Mesenchymal stem cell (in vitro differentiated cells and primary cell): ENCODE measurements around the gene TMEM38A.
A peak's percentile ranks its signal among the peaks of the same experiment; 100 is the strongest.

Experiments
- DNase-seq: peaks from one replicate; pipeline ENCODE4 v3.0.0-alpha.2; 2013
- H2AFZ ChIP-seq: one replicate; pipeline ENCODE4 v1.6.1; 2013; ENCODE audit warnings: low read depth, mild to moderate bottlenecking, control low read depth, inconsistent platforms, low read length, moderate library complexity
- H2AK5ac ChIP-seq: 2 replicates; pipeline ENCODE4 v1.6.1; 2013; ENCODE audit warnings: low read length, moderate library complexity, mild to moderate bottlenecking, inconsistent platforms; ENCODE audit not compliant: severe bottlenecking
- H2BK120ac ChIP-seq: one replicate; pipeline ENCODE4 v1.6.1; 2013; ENCODE audit warnings: low read depth, mild to moderate bottlenecking, inconsistent platforms, low read length, moderate library complexity
- H2BK12ac ChIP-seq, 2 experiments: one replicate each; pipeline ENCODE4 v1.6.1; 2013; ENCODE audit warnings: inconsistent platforms in 2 of 2, low read length in 2 of 2, mild to moderate bottlenecking in 2 of 2, moderate library complexity in 2 of 2, control low read depth in 1 of 2
- H2BK15ac ChIP-seq: one replicate; pipeline ENCODE4 v1.6.1; 2013; ENCODE audit warnings: mild to moderate bottlenecking, low read depth, inconsistent platforms; ENCODE audit not compliant: poor library complexity, severe bottlenecking
- H2BK5ac ChIP-seq: 2 replicates; pipeline ENCODE4 v1.6.1; 2013; ENCODE audit warnings: low read depth, mild to moderate bottlenecking, low read length, control low read depth, inconsistent platforms; ENCODE audit not compliant: poor library complexity, severe bottlenecking
- H3K14ac ChIP-seq, 2 experiments: one replicate each; pipeline ENCODE4 v1.6.1; 2013; ENCODE audit warnings: inconsistent platforms in 2 of 2, low read length in 2 of 2, control low read depth in 1 of 2, mild to moderate bottlenecking in 1 of 2, moderate library complexity in 1 of 2
- H3K18ac ChIP-seq, 2 experiments: one replicate each; pipeline ENCODE4 v1.6.1; 2013; ENCODE audit warnings: inconsistent platforms in 2 of 2, low read length in 2 of 2, control low read depth in 1 of 2, low read depth in 1 of 2, mild to moderate bottlenecking in 1 of 2
- H3K23ac ChIP-seq, 2 experiments: one replicate each; pipeline ENCODE4 v1.6.1; 2013; ENCODE audit warnings: inconsistent platforms in 2 of 2, low read length in 2 of 2, mild to moderate bottlenecking in 2 of 2, moderate library complexity in 2 of 2, control low read depth in 1 of 2
- H3K27ac ChIP-seq: 2 replicates; pipeline ENCODE4 v1.5.1; 2013; ENCODE audit warnings: mild to moderate bottlenecking, moderate library complexity, low read length, control low read depth, inconsistent platforms; ENCODE audit not compliant: poor library complexity, severe bottlenecking
- H3K27me3 ChIP-seq, 2 experiments: 2 replicates each; pipeline versions ENCODE4 v1.6.1 to v1.7.0; 2013; ENCODE audit warnings: low read length in 2 of 2, mild to moderate bottlenecking in 2 of 2, moderate library complexity in 2 of 2, control low read depth in 1 of 2, inconsistent platforms in 1 of 2; ENCODE audit not compliant: control insufficient read depth in 1 of 2, insufficient read depth in 1 of 2
- H3K36me3 ChIP-seq, 2 experiments: 2 replicates each; pipeline versions ENCODE4 v1.6.1 to v1.7.0; 2013; ENCODE audit warnings: low read length in 2 of 2, control low read depth in 1 of 2, inconsistent platforms in 1 of 2, low read depth in 1 of 2, mild to moderate bottlenecking in 1 of 2; ENCODE audit not compliant: insufficient read depth in 2 of 2, control insufficient read depth in 1 of 2
- H3K4ac ChIP-seq, 2 experiments: one replicate each; pipeline ENCODE4 v1.6.1; 2013; ENCODE audit warnings: inconsistent platforms in 2 of 2, low read length in 2 of 2, mild to moderate bottlenecking in 2 of 2, moderate library complexity in 2 of 2, control low read depth in 1 of 2, low read depth in 1 of 2
- H3K4me1 ChIP-seq: 2 replicates; pipeline ENCODE4 v1.6.1; 2013; ENCODE audit warnings: low read depth, low read length, control low read depth; ENCODE audit not compliant: control insufficient read depth, insufficient read depth
- H3K4me2 ChIP-seq: 2 replicates; pipeline ENCODE4 v1.6.1; 2013; ENCODE audit warnings: low read length, mild to moderate bottlenecking, inconsistent platforms; ENCODE audit not compliant: poor library complexity, severe bottlenecking
- H3K4me3 ChIP-seq, 2 experiments: 2 replicates each; pipeline versions ENCODE4 v1.5.1 to v1.7.0; 2013; ENCODE audit warnings: low read length in 2 of 2, mild to moderate bottlenecking in 2 of 2, control low read depth in 1 of 2, low read depth in 1 of 2; ENCODE audit not compliant: insufficient read depth in 1 of 2
- H3K79me1 ChIP-seq: replicated peaks from 2 replicates; pipeline ENCODE4 v1.6.1; 2013; ENCODE audit warnings: mild to moderate bottlenecking, control low read depth, low read length, inconsistent platforms; ENCODE audit not compliant: poor library complexity, severe bottlenecking
- H3K9ac ChIP-seq: 2 replicates; pipeline ENCODE4 v1.7.0; 2013; ENCODE audit warnings: mild to moderate bottlenecking, low read length, moderate library complexity
- H3K9me3 ChIP-seq: 2 replicates; pipeline ENCODE4 v1.7.0; 2013; ENCODE audit warnings: mild to moderate bottlenecking, low read length; ENCODE audit not compliant: control insufficient read depth
- H4K8ac ChIP-seq: one replicate; pipeline ENCODE4 v1.6.1; 2013; ENCODE audit warnings: inconsistent platforms, mild to moderate bottlenecking, low read length, moderate library complexity
- H4K91ac ChIP-seq: one replicate; pipeline ENCODE4 v1.6.1; 2013; ENCODE audit warnings: mild to moderate bottlenecking, low read length, inconsistent platforms
- WGBS: methylation state at CpG from one replicate; pipeline ENCODE4 v1.1.7; 2013; ENCODE audit warnings: mixed read lengths; 5-methylcytosine and 5-hydroxymethylcytosine counted together

Gene TMEM38A

GRCh38 chr19:16688084-16688483, 27.1 kb downstream of the TMEM38A start:
- Histone ChIP-seq H3K27me3 (peaks cover 0 to 27% of the 10 kb centered on the region in 2 experiments), H3K27ac (no peak overlapping the region), H3K9ac (no peak overlapping the region), H4K91ac (no peak overlapping the region), H3K14ac (no peak overlapping the region), H3K9me3 (peaks cover 5% of the 10 kb centered on the region), H2BK120ac (no peak overlapping the region), H2BK5ac (no peak overlapping the region), H3K4me2 (no peak overlapping the region), H2BK12ac (no peak overlapping the region), H2AK5ac (no peak overlapping the region), H2BK15ac (no peak overlapping the region), H3K18ac (no peak overlapping the region), H2AFZ (no peak overlapping the region), H3K23ac (no peak overlapping the region), H3K4me1 (peaks cover 5% of the 10 kb centered on the region), H4K8ac (no peak overlapping the region), H3K79me1 (no peaks in the 10 kb centered on the region), H3K4me3 (no peak overlapping the region), H3K4ac (no peak overlapping the region), H3K36me3 (no peaks in the 10 kb centered on the region)
- WGBS: 89% methylated on average over 11 of the region's 12 CpGs
- no peak for DNase-seq

DNA sequence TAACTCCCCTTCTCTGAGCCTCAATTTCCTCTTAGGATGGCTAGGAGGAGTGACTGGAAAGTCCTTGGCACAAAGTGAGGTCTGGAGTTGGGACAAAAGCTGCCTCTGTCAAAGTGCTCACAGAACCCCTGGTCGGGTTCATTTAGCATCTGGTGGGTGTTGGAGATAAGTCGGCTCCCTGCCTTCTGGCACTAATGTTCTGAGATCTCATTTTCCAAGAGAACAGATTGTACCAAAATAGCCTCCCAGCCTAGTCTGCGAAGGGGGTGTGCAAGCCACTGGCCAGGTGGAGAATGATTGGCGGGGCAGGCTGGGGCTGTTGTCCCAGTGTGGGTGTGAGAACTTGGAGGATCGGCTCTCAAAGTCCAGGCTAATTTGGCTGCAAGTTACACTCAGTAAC, 38.0 kb downstream of the TMEM38A start:
- no peaks in the 10 kb centered on the region for H3K9me3 ChIP-seq
- no peak for DNase-seq
- no peaks in the 10 kb centered on the region for H3K79me1 ChIP-seq
- H2BK12ac ChIP-seq: no peak overlapping the region
- no peak overlapping the region for H4K8ac ChIP-seq
- H2BK120ac ChIP-seq: no peak overlapping the region
- no peak overlapping the region for H3K9ac ChIP-seq
- no peak overlapping the region for H3K14ac ChIP-seq
- no peak overlapping the region for H2AFZ ChIP-seq
- H2BK15ac ChIP-seq: no peak overlapping the region
- no peak overlapping the region for H3K23ac ChIP-seq
- H2AK5ac ChIP-seq: no peak overlapping the region
- no peak overlapping the region for H3K27ac ChIP-seq
- H2BK5ac ChIP-seq: no peak overlapping the region
- H3K27me3 ChIP-seq: peaks cover 0 to 25% of the 10 kb centered on the region in 2 experiments
- H4K91ac ChIP-seq: no peak overlapping the region
- H3K4me3 ChIP-seq: no peak overlapping the region
- H3K4ac ChIP-seq: no peak overlapping the region
- no peak overlapping the region for H3K4me2 ChIP-seq
- WGBS: 92% methylated on average over 4 of the region's 5 CpGs
- H3K18ac ChIP-seq: no peak overlapping the region
- no peaks in the 10 kb centered on the region for H3K4me1 ChIP-seq
- no peaks in the 10 kb centered on the region for H3K36me3 ChIP-seq

DNA sequence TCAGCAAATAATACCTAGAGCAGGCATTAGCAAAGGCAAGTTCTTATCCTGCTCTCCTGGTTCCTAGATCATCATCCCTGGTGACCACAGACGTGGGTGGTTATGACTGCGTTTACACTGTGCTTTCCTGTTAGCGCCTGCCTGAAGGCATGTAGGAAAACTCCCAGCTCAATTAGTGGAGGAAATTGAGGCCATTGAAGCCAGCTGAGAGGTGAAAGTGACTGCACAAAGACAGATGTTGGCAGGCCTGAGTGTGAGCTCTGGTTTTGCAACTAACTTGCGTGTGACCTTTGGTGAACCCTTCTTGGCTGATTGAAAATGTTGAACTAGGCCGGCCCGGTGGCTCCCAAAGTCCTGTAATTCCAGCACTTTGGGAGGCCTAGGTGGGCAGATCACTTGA, 41.2 kb downstream of the TMEM38A start:
- Histone ChIP-seq H2AFZ (no peak overlapping the region), H3K9ac (no peak overlapping the region), H3K4me2 (no peak overlapping the region), H3K14ac (no peak overlapping the region), H3K27ac (no peak overlapping the region), H3K4ac (no peak overlapping the region), H3K4me3 (no peak overlapping the region), H2BK5ac (no peak overlapping the region), H3K27me3 (peaks cover 0 to 37% of the 10 kb centered on the region in 2 experiments), H2BK15ac (no peak overlapping the region), H3K9me3 (no peaks in the 10 kb centered on the region), H4K8ac (no peak overlapping the region), H3K18ac (no peak overlapping the region), H2BK120ac (no peak overlapping the region), H3K4me1 (no peaks in the 10 kb centered on the region), H2AK5ac (no peak overlapping the region), H3K23ac (no peak overlapping the region), H2BK12ac (no peak overlapping the region), H3K36me3 (no peaks in the 10 kb centered on the region), H3K79me1 (no peaks in the 10 kb centered on the region), H4K91ac (no peak overlapping the region)
- DNase-seq: peak; percentile 87
- 20% methylated on average over 6 of the region's 6 CpGs for WGBS

GRCh38 chr19:16703677-16704076, 42.7 kb downstream of the TMEM38A start:
- Histone ChIP-seq H3K4me1 (no peaks in the 10 kb centered on the region), H2AFZ (no peak overlapping the region), H4K8ac (no peak overlapping the region), H2BK5ac (no peak overlapping the region), H3K23ac (no peak overlapping the region), H3K4me2 (no peak overlapping the region), H3K14ac (no peak overlapping the region), H3K4ac (no peak overlapping the region), H3K9ac (no peak overlapping the region), H2AK5ac (no peak overlapping the region), H3K79me1 (no peaks in the 10 kb centered on the region), H2BK120ac (no peak overlapping the region), H3K27ac (no peak overlapping the region), H3K4me3 (no peak overlapping the region), H2BK15ac (no peak overlapping the region), H3K27me3 (peaks cover 0 to 27% of the 10 kb centered on the region in 2 experiments), H2BK12ac (no peak overlapping the region), H3K36me3 (no peaks in the 10 kb centered on the region), H3K9me3 (no peaks in the 10 kb centered on the region), H3K18ac (no peak overlapping the region), H4K91ac (no peak overlapping the region)
- WGBS: 96% methylated on average over 2 of the region's 4 CpGs
- no peak for DNase-seq
